GM12878 (cell line): ENCODE results near the gene YBX2. TPM values are rescaled to one million over a fixed set of nuclear protein-coding genes. Genes with fewer than 3 reads are reported as not detected.
A peak's percentile ranks its signal among the peaks of the same experiment; 100 is the strongest.

Experiments
- ASH2L ChIP-seq: fragments of 300-600, 200-600 bp; sonication (generic); IDR thresholded peaks from 2 replicates; pipeline ENCODE4 v1.6.1; 2017; ENCODE audit warnings: low read depth, mild to moderate bottlenecking, borderline replicate concordance
- BCL3 ChIP-seq: IDR thresholded peaks from 2 replicates; pipeline ENCODE4 v1.6.1; 2011; ENCODE audit warnings: borderline replicate concordance, low read depth, mild to moderate bottlenecking, moderate library complexity, low read length; ENCODE audit not compliant: insufficient read depth, poor library complexity, severe bottlenecking
- CBX5 ChIP-seq: sonication (generic); IDR thresholded peaks from 2 replicates; pipeline ENCODE4 v1.6.1; 2016; ENCODE audit warnings: low read depth, moderate library complexity, mild to moderate bottlenecking, inconsistent platforms
- CEBPZ ChIP-seq: fragments of 150-350 bp; IDR thresholded peaks from 2 replicates; pipeline ENCODE4 v1.6.1; 2016; ENCODE audit warnings: low read depth, low read length
- E4F1 ChIP-seq: fragments of 450-650 bp; IDR thresholded peaks from 2 replicates; pipeline ENCODE4 v1.6.1; 2018; ENCODE audit warnings: borderline replicate concordance, mild to moderate bottlenecking; ENCODE audit not compliant: partially characterized antibody
- ETV6 ChIP-seq, 2 experiments: fragments of 450-650 bp in 1 of 2; IDR thresholded peaks in 1 of 2; conservative IDR thresholded peaks in 1 of 2; 2 replicates each; pipeline ENCODE4 v1.6.1; 2014; ENCODE audit warnings: antibody characterized with exemption in 1 of 2, borderline replicate concordance in 1 of 2, low read depth in 1 of 2, mild to moderate bottlenecking in 1 of 2, moderate library complexity in 1 of 2
- HDAC2 ChIP-seq: fragments of 200-600 bp; sonication (generic); IDR thresholded peaks from 2 replicates; pipeline ENCODE4 v1.6.1; 2017
- IRF3 ChIP-seq: fragments of 450-650 bp; IDR thresholded peaks from 2 replicates; pipeline ENCODE4 v1.6.1; 2014; ENCODE audit warnings: mild to moderate bottlenecking
- JUND ChIP-seq: IDR thresholded peaks from 2 replicates; pipeline ENCODE4 v1.6.1; 2012; ENCODE audit warnings: low read depth, mild to moderate bottlenecking, low read length, improper control_type of control experiment, moderate library complexity
- MXI1 ChIP-seq: fragments of 150-350 bp; IDR thresholded peaks from 2 replicates; pipeline ENCODE4 v1.6.1; 2011; ENCODE audit warnings: low read depth, mild to moderate bottlenecking, inconsistent platforms, low read length, improper control_type of control experiment
- NKRF ChIP-seq: fragments of 450-650 bp; conservative IDR thresholded peaks from 2 replicates; pipeline ENCODE4 v1.6.1; 2017; ENCODE audit warnings: mild to moderate bottlenecking, moderate library complexity
- RBBP5 ChIP-seq: fragments of 200-600 bp; sonication (generic); conservative IDR thresholded peaks from 2 replicates; pipeline ENCODE4 v1.6.1; 2016
- SUPT20H ChIP-seq: IDR thresholded peaks from 2 replicates; pipeline ENCODE4 v1.6.1; 2011; ENCODE audit warnings: low read depth, mild to moderate bottlenecking, low read length, moderate library complexity, borderline replicate concordance; ENCODE audit not compliant: control insufficient read depth
- TAF1 ChIP-seq: IDR thresholded peaks from 2 replicates; pipeline ENCODE4 v1.6.1; 2011; ENCODE audit warnings: mild to moderate bottlenecking, low read depth, low read length, borderline replicate concordance
- polyA plus RNA-seq, 11 experiments: library from polyadenylated mRNA; depleted of rRNA in 4 of 11; unstranded in 6 of 11; stranded (reverse) in 5 of 11; fragments of >200 nt; fragmentation: Nextera tagmentation in 4 of 11; fragmentation: Illumina TruSeq in 1 of 11; extraction: Ambion mirVana in 4 of 11; extraction: Trizol in 1 of 11; gene quantifications; 1 replicate in 1 of 11; 2 replicates in 10 of 11; pipeline versions ENCODE4 v1.2.1 to v1.2.3, GENCODE V29; 2011 to 2016; ENCODE audit warnings: inconsistent platforms in 2 of 11, missing spikeins in 2 of 11, low read depth in 1 of 11
- total RNA-seq, 4 experiments: library from RNA; depleted of rRNA in 3 of 4; stranded (reverse); fragments of >200 nt in 3 of 4; fragmentation: Illumina TruSeq in 1 of 4; extraction: Trizol in 1 of 4; gene quantifications; 2 replicates each; pipeline versions ENCODE4 v1.2.1 to v1.2.3, GENCODE V29; 2013 to 2021

Gene YBX2
- total and polyA plus RNA-seq, 10 of the 15 experiments (the other 5 are each of a cell fraction or from before 2014, with no cell fraction given), result not detected

- TF ChIP-seq RBBP5 (no peak), MXI1 (peak; percentile 63), CEBPZ (no peak), ETV6 (conservative IDR thresholded peaks at IDR 0.05 in 1 of 2, IDR thresholded peaks at IDR 0.05 in 1 of 2; ENCODE audit: borderline replicate concordance in 1 of 2, low read depth in 1 of 2) (no peak), HDAC2 (no peak), TAF1 (no peak), NKRF (no peak), JUND (no peak), E4F1 (no peak), ASH2L (no peak), SUPT20H (no peak), IRF3 (no peak), BCL3 (no peak), CBX5 (no peak)
Observed at GRCh38 chr17:7296189-7296861, 1.9 kb upstream of the YBX2 start (continued).
